Astrocyte of the hippocampus (primary cell): Measurements from ENCODE around the gene ADPRM.
"Not testable (repeated sequence)": the region's sequence is repeated elsewhere in the genome, so short reads cannot be mapped to it uniquely, and the experiment has no call there.

Source experiments
- DNase-seq: peaks from one replicate; pipeline ENCODE4 v3.0.0; 2011; ENCODE audit warnings: low read depth, low spot score

ADPRM gene, protein sequence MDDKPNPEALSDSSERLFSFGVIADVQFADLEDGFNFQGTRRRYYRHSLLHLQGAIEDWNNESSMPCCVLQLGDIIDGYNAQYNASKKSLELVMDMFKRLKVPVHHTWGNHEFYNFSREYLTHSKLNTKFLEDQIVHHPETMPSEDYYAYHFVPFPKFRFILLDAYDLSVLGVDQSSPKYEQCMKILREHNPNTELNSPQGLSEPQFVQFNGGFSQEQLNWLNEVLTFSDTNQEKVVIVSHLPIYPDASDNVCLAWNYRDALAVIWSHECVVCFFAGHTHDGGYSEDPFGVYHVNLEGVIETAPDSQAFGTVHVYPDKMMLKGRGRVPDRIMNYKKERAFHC

DNA sequence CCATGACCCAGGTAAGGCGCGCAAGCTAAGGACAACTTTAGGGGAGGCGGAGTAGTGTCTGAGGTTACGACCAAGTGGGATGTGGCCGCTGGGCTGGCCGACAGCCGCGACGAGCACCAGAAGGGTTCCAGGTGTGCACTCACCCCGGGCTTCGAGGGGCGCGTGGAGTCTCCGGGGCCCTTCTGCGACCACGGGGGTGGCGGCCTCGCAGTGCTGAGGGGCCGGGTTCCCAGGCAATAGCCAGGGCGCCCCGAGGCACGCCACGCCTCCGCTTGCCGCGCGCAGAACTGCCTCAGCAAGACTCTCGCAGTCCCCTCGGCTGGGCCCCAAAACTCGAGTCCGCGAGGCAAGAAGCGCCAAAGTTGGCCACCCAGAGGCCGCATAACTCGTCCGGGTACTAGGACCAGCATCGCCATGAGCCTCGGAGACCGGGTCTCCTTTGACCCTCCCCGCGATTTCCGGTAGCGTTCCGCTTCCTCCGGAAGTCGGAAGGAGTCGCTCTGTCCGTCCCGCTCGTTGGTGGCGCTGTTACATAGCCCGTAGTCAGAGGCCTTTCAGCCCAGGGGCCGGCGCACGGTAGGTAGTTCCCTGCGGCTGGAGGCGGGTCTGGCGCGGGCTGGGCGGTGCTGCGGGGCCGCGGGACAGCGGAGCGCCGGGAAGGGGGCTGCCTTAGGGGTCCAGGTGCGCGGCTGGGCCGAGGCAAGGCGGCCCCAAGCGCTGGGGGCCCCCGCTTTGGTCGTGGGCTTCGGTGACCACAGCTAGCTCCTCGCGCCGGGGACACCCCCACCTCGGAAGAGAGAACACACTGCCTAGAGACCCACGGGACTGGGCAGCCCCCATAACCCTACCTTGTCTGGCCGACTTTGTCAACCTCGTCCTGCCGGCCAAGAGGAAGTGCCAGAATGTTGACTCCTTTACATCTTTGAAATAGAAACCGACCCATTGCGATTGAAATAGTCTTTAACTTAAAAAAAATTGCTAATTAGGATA is at the start of gene ADPRM, which contains the start of gene SCO1:
TSS of gene ADPRM (plus strand) at position 503 of the 990 bp plus-strand sequence. CDS start 7,333 bp downstream, outside the sequence.
TSS of gene SCO1 (minus strand) at position 442 of the 990 bp plus-strand sequence. CDS start at position 416, 26 bp downstream.
- peak; percentile 97 for DNase-seq

- DNase-seq, result no peak
These were observed 49.0 kb upstream of the ADPRM start for GRCh38 chr17:10648381-10648780.

DNA sequence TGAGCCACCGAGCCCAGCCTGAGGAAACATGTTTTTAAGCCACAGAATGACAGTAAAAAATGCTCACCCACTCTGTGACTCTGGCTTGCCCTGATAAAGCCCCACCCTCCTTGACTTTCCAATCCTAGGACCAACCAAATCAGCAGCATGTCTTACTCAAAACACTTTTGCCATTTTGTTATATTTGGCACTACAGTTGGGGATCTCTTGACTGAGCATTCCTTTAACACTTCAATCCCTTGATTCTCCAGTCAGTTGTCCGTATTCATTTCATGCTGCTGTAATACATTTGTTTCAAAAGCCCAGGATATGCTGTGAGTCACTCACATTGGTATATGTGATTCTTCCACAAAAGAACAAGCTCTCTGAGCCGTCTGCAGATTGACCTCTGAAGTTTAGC is 48.4 kb upstream of the ADPRM start:
- peak; percentile 30 for DNase-seq

- no peak for DNase-seq
These were observed 47.8 kb upstream of the ADPRM start for GRCh38 chr17:10649602-10650001.

- DNase-seq, result no peak
These were observed 45.5 kb upstream of the ADPRM start for GRCh38 chr17:10651927-10652326.

DNA sequence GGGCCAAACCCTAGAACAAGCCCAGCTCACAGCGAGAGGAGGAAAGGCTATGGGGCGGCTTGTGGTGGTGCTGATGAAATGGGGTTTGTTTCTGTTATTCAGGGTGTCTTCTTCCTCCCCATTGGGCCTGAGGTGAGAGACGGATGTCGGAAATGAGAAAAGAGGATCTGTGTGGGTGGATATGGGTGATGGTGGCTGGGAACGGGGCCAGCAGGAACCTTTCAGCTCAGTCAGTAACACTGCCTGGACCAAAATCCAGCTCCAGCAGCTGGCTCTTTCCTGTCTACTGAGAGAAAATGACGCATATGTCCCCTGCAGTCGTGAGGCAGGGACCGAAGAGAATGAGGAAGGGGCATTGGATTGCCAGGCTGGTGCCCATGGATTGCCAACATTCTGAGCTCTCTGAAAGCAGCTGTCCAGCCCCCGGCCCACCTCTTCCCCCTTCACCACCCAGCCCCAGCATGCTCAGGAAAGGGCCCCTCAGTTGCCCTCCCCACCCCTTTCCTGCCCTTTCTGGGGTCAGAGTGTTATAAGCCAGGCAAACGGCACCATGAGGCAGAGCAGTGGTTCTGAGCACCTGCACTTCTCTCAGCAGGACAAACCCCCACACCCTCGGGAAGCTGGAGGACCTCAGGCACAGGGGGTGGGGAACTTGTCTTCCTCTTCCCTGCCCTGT is 44.3 kb upstream of the ADPRM start:
- no peak for DNase-seq

DNA sequence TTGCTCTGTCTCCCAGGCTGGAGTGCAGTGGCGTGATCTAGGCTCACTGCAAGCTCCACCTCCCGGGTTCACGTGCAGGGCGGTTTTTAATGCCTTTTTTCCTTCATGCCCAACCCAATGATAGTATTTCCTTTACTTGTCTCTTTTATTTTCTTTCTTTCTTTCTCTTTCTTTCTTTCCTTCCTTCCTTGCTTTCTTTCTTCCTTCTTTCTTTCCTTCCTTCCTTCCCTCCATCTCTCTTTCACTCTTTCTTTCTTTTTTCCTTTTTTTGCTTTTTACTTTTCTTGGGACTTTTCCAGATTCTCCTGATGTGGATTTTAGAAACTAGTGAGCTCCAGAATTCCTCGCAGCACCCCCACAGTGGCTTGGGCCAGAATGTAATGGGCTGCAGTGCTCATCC is 43.4 kb upstream of the ADPRM start:
- DNase-seq, result no peak

- no peak for DNase-seq
These were observed 40.2 kb upstream of the ADPRM start, which contains the start of gene MYH3 for GRCh38 chr17:10657148-10657547. TSS of gene MYH3 (minus strand) at chr17:10657309. CDS start at chr17:10655064, 2,245 bp downstream.

DNA sequence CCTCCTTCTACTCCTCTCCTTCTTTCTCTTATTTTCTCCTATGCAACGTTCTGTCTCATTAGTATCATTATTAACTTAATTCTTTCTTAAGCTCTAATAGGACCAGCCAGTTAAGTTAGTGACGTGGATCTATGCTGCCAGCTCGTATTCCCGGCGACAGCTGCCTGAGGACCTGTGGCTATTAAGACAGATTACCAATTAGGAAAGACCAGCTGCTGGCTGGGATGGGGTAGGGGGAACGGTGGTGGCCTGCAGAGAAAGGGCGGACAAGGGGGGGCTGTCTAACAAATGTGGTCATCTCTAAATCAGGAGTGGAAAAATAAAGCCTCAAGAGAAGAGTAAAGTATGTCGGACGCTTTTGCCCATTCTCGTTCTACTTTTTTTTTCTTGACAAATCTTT is 39.5 kb upstream of the ADPRM start:
- DNase-seq, result no peak

- peak; percentile 24 for DNase-seq
These were observed 36.0 kb upstream of the ADPRM start for GRCh38 chr17:10661437-10661836.

GRCh38 chr17:10663231-10663630 is 34.2 kb upstream of the ADPRM start:
- no peak for DNase-seq

DNA sequence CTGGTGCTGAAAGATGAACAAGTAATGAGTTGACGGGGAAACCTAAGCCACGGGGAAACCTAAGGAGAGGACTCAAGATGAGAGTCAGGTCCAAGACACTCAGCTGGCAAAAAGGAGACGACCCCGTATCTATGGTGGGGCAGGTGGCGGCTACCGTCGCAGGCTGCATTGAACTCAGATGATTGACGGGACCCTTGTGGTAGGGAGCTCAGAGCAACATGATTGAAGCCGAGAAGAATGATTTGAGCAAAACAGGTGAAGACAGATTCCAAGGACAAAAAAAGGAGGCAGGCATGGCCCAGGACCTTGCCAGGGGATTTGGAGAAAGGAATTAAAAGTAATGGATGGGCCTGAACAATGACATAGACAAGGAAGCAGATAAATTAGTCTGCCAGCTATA is 32.8 kb upstream of the ADPRM start:
- DNase-seq, result no peak

GRCh38 chr17:10666906-10667305 is 30.5 kb upstream of the ADPRM start:
- no peak for DNase-seq

GRCh38 chr17:10668775-10669174 is 28.6 kb upstream of the ADPRM start:
- DNase-seq, result peak; percentile 55

- DNase-seq, result no peak
These were observed 24.1 kb upstream of the ADPRM start for GRCh38 chr17:10673312-10673711.

- DNase-seq, result no peak
These were observed 22.7 kb upstream of the ADPRM start for GRCh38 chr17:10674704-10675103.

DNA sequence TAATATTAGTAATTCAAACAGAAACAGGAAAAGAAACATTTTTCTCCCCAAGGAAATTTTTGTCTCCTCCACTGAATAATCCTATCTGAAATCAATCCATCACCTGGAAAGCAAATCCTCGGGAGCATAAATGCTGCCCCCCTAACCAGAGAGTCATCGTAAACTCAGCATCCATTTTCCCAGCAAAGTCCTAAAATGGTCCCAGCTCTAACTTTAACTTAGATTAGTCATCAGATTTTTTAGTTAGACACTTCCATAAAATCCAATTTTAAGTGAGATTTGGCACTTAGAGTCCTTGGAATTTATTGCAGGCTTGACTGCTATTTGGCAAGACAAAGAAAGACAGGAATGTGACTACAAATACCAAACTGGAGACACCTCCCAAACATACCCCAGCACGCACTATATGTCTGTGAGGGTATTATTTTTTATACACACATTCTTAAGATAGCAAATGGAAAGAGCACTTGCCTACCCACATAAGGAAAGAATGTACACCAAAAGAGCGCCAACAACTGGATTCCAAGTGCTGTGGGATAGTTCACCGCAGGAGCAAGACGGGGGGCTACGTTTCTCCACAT is 15.4 kb upstream of the ADPRM start:
- DNase-seq, result peak; percentile 79

DNA sequence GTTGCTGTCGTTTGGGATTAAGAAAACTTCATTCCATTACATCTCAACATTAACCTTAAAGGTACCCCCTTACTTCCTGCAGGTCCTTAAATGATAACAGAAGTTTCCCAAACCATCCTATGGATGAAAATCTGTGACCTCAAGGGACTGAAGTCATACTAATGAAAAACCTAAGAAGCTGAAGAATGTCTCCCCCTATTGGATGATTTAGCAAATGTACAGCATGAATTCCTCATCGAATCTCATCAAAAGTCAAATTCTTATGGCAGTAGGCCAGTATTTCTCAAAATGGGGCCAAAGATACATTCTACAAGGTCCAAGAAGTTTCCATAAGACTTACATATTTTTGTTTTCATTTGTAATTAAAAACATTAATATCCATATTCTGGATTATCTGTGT is 13.5 kb upstream of the ADPRM start:
- peak; percentile 28 for DNase-seq

DNA sequence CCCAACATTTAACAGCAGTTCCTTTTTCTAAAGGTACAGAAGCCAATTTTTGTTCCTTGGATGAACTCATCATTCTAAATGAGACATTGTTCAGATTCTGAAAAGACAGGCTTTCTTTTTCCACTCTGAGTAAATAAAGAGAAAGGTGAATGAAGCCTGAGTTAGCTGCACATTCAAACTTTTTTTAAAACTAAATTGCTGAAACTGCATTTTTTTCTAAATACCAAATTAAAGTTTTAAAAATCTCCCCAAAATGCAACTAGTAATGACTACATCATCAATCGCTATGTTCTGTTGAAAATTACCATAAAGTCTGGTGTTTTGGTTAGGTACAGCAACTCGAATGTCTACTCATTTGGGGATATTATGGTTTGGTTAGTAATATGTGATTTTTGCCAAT is 9.9 kb upstream of the ADPRM start:
- DNase-seq, result no peak

- not testable (repeated sequence) for DNase-seq
These were observed 1.5 kb upstream of the ADPRM start for GRCh38 chr17:10695875-10696407.
